ENCODE measurements around the gene TTC28.

The TTC28 gene

GRCh38 chr22:28269277-28269676 lies 410.4 kb downstream of the TTC28 start:
- DNase-seq, result no peak
- ATAC-seq, result no peak

DNA sequence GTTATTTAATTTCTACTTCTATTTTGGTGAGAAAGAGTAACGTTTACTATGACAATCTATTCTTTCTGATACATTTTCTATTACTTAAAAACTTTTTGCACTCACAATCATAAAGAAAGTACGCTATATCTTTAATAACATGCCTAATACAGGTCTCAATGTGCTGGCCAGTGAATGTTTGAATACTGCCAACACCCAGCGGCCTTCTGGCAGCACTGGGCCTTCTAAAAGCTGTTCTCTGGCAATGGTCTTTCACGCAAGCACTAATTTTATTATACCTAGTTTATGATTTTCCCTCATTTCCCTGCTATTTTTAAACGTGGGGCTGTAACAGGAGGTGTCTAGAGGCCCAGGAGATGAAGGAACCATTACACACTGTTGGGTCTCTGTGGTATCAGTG lies 410.8 kb downstream of the TTC28 start:
- no peak for DNase-seq

GRCh38 chr22:28268171-28268570 lies 411.5 kb downstream of the TTC28 start:
- ATAC-seq, result no peak
- no peak for DNase-seq

More for the DNA sequence above, 410.8 kb downstream of the TTC28 start:
- no peak for ATAC-seq

DNA sequence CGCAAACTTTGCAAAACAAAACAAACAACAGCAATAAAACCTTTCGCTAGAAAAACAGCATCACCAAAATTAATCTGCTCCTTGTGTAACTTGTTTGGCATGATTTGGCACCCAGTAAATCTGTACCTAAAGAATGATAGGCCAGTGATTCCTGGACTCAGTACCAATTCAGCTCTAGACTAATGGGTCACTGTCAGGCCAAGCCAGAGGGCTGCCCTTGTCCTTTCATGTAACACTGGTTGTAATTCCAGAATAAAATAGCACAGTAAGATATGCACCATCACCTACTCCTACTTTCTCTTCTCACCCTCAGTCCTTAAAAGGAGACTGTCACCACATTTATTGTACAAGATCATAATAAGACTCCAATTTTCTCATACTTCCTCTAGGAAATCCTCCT lies 419.0 kb downstream of the TTC28 start:
- ATAC-seq (no peak), DNase-seq (no peak)

DNA sequence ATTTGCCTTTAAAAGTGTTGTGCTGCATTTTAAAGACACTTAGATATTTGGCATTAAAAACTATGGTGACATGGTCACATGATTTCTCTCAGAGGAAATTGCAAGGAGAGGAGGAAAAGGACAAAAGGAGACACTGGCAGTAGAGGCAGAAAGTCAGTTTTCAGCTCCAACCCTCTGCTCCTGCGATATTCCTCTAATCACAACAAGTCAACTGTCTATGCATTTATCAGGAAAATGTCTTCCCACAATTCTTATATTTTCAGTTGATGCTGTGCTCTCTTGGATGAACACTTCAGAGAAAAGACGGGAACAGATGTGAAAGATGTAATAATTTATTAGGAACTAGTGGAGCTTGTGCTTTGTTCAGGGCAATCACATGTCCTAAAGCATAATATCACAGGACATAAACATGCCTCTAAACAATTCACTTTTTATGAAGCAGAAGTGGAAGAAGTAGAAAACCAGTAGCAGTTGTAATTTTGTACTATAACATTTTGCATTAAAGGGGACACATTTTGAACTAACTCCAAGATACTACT lies 419.8 kb downstream of the TTC28 start:
- DNase-seq, result no peak
- ATAC-seq, result no peak

DNA sequence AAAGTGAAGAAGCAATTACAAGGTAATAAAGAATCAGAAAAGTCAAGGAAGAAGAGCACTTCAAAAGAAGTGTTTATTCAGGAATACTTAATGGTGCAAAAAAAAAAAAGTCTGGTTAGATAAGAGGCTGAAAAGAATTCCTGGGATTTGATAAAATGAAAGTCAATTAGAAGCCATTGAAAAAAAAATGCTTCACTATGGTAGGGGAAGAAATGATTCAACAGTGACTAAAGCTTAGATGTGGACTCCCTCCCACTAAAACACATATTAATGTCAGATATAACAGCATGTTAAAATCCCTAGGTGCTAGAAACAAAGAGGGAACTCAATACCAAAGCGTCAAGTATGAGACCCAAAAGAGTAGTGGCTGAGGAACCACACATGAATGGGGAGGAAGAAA lies 425.2 kb downstream of the TTC28 start:
- DNase-seq (no peak), ATAC-seq (no peak)

DNA sequence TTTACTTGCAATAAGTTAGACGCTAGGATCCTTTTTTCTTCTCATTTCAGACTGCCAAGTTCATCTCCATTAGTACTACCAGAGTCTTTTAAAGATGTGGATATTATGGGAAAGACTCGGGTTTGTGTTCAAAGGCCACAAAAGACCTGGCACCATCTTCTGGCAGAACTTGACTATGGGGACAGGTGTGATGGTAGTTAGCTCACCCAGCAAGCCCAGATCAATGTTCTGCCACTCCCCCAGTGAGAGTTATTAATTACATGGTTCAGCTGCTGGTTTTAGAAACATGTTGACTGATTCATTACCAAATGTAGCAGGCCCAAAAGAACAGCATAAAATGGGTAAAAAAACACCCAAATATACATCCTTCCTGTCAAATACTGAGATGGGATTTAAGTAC lies 427.1 kb downstream of the TTC28 start:
- no peak for DNase-seq
- no peak for ATAC-seq

DNA sequence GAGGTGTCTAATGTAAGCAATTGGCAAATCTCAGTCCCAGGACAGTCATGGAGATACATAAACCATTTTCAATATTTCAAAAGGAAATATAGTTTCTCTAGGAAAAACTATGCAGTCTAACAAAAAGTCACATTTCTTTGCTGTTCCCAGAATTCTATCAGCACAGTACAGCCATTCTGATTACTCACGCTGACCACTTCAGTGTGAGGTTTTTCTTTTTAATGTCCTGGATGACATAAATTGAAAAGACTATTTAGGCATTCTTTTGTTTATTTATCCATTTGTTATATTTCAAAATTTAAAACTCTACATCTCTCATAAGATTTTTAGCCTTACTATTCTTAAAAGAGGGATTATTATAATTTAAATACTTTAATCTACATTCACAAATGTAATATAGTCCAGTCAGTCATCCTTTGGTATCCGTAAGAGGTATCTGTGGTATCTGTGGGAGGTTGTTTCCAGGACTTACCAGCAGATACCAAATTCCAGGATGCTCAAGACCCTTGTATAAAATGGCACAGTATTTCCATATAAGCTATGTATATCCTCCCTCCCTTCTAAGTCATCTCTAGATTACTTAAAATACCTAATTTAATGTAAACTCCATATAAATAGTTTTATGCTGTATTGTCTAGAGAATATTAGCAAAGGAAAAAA lies 429.5 kb downstream of the TTC28 start:
- DNase-seq, result no peak
- ATAC-seq, result no peak

DNA sequence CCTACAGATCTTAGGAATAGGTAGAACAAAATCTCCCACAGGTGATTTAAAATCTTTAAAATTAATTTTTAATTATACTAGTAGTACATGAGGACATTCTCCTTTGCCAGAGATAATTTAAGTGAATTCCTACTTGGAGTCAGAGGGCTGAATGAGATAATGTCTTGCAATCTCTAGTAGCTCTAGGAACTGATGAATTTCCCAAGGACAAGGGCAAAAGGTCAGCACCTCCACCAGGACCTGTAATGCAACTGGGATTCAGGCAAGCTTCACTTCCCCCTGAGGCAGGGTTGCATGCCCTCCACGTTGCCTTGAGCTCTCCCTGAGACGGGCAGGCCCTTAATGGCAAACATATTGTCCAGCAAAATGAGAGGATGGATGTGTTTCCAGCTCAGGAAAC lies 430.2 kb downstream of the TTC28 start:
- ATAC-seq (no peak), DNase-seq (no peak)

DNA sequence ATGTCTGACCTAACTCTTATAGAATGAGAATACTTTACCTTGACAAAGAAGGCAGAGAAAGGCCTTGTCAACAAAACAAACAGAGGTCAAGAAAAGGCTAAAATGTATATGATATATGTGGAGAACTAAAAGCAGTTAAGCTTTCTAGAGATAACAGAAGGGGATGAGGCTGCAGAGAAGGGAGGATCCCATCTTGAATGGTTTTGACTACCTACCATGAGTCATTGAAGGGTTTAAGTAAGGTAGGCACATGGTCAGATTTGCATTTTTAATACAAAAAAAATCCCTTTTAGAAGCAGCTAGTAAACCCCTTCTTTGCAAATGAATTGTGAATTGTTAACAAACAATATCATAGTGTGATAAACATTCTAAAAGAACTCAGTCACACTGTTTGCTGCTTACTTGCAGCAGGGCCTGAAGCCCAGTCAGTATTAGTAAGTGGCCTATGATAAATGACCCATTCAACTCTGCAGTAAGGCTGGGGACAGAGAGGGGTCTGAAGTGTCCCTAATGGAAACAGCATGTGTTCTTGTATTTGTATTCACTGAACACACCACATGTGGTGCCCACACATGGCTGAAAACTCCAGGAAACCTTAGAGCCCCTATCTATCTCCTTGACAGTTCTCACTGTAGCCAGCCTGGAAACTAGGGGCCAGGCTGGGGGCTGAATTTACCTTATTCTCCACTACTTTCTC lies 431.8 kb downstream of the TTC28 start:
- ATAC-seq (no peak), DNase-seq (no peak)

DNA sequence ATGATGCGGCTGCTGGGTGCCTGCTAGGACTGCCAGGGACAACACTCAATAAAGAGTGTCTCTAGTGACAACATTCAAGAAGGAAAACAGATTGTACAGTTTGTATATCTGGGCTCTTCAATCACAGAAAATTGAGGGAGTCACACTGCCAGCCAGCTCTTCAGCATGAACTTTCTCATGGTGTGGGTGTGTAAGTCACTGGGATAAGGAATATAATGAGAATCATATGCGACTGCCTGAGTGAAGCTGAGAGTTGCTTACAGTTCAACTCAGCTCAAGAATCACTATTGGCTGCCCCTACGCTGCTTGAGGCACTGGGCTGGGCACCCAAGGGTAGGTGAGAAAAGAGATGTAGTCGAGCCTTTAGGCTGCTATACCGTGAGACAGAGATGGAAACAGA lies 432.5 kb downstream of the TTC28 start:
- no peak for DNase-seq
- ATAC-seq, result no peak

GRCh38 chr22:28246397-28246796 lies 433.2 kb downstream of the TTC28 start:
- ATAC-seq, result no peak
- DNase-seq, result no peak

DNA sequence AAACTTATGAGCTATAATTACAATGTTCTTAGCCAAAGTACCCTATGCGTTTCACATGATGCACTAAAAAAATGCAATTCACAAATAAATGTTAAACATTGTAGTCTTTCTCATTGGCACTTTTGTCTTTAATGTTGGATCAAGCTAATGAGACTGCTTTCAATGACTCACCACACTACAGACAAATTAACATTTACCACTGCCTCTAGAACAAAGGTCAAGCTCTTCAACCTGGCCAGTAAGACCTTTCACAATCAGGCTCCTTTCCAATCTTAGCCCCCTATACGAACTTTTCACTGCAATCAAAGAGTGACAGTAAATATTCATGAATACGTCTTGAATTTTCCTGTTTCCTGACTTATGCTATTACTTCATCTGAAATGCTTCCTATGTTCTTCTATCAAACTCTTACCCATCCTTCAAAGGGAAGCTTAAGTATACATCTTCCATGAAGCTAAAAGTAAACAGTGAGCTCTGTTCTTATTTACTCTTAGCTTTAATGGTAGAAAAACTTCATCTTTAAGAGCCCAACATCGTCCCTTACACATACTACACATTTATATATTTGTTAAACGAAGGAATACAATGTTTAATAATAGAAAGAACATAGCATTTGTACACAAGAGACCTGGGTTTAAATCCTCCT lies 433.9 kb downstream of the TTC28 start:
- DNase-seq (no peak), ATAC-seq (no peak)

GRCh38 chr22:28244757-28245156 lies 434.9 kb downstream of the TTC28 start:
- ATAC-seq, result no peak
- DNase-seq, result no peak

- ATAC-seq (no peak), DNase-seq (no peak)
Observed at GRCh38 chr22:28243539-28243938, 436.1 kb downstream of the TTC28 start.

- ATAC-seq (no peak), DNase-seq (no peak)
Observed at GRCh38 chr22:28241656-28242290, 437.9 kb downstream of the TTC28 start.

GRCh38 chr22:28239941-28240340 lies 439.7 kb downstream of the TTC28 start:
- ATAC-seq (no peak), DNase-seq (no peak)

GRCh38 chr22:28237783-28238182 lies 441.9 kb downstream of the TTC28 start:
- no peak for ATAC-seq
- DNase-seq, result no peak

DNA sequence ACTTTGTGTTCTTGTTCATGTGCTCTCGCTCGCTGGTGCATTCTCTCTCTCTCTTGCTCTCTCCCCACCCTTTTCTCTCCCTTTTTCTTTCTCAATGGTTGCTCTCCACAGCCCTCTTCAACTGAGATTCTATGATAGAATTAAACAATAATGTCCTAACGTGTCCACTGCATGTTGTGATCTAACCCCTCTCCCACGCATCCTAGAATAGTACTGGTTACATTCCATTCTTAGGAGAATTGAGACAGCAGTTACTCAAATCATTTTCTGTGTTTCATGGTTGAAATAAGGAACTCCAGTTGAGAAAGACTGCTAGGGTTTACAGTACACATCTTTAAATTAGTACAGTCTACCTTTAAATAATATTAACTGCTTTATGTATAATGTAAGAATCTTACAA lies 442.5 kb downstream of the TTC28 start:
- no peak for ATAC-seq
- DNase-seq, result no peak

GRCh38 chr22:28232204-28232603 lies 447.4 kb downstream of the TTC28 start:
- DNase-seq (no peak), ATAC-seq (no peak)

DNA sequence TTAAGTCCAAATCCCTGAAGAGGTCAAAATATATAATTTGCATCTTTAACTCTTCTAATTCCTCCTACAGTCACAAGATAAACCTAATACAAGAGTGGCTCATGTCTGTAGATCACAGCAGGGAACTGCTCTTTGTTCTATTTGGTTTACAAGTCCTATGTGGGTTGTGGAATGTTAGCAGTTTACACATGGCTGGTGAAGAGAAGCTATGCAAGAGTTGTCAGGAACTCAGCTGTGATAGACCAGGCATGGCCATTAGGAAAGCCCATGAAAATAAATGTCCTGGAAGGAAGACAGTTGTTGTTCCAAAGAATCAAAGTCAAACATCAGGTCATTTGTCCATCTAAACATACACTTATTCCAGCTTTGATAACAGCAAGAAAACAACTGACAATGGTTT lies 448.2 kb downstream of the TTC28 start:
- ATAC-seq (no peak), DNase-seq (no peak)

DNA sequence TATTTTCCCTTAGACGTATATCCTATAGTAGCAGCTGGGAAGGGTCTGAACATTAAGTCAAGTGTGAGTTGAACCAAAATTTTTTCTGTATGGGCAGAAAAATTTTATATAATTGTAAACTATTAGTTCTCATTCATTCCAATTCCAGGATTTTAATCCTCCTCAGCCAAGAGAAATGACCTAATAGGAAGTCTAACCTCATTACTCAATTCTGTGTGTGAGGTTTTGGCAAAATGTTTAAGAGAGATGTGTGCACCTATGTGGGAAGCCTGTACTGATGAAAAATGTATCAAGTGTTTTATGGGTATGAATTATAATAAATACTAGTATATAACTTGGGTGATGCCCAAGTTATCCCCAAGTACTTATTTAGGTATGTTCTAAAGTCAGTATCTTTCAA lies 449.0 kb downstream of the TTC28 start:
- no peak for DNase-seq
- ATAC-seq, result no peak

Measured in stimulated activated naive CD8-positive, alpha-beta T cell treated with anti-CD3 and anti-CD28 coated beads, Interleukin-15, Interleukin-2, amounts not matched to agents 100 U/mL and 50 U/mL, for 24 hours (primary cell).